ENCODE measurements around the gene ARPC2. TPM values are rescaled to one million over a fixed set of nuclear protein-coding genes. Genes with fewer than 3 reads are reported as not detected.
A peak's percentile ranks its signal among the peaks of the same experiment; 100 is the strongest.

Gene ARPC2
- total RNA-seq, 3 donors from 2014 or later (not counting 1 experiment from before 2014, with no cell fraction given), result 824 to 880 (median 830) TPM

GRCh38 chr2:218180467-218181114 lies 36.4 kb upstream of the ARPC2 start:
- ATAC-seq (no peak), DNase-seq (no peak)
- H3K4me3 ChIP-seq (ENCODE audit: low read length), result no peak overlapping the region
- H3K27ac ChIP-seq (ENCODE audit: low read length), result no peak overlapping the region
- peaks cover 5 to 15% of the 10 kb centered on the region in 2 donors for H3K4me1 Mint-ChIP-seq
- no peak overlapping the region for H3K27ac Mint-ChIP-seq
- H3K36me3 Mint-ChIP-seq, result no peaks in the 10 kb centered on the region
- peaks cover 1% of the 10 kb centered on the region for H3K4me1 ChIP-seq (ENCODE audit: control insufficient read depth, insufficient read depth, low read length)
- peaks cover 8 to 9% of the 10 kb centered on the region in 2 donors for H3K27me3 Mint-ChIP-seq (ENCODE audit: low read depth in 2 of 2)
- no peaks in the 10 kb centered on the region for H3K36me3 ChIP-seq (ENCODE audit: control insufficient read depth, insufficient read depth, low read length)
- intact Hi-C loops (cut with micrococcal nuclease), result no loop called here
- no peak for TF ChIP-seq CTCF (IDR thresholded peaks at IDR 0.05)
- H3K9me3 Mint-ChIP-seq, result no peaks in the 10 kb centered on the region
- H3K27me3 ChIP-seq (ENCODE audit: control insufficient read depth, insufficient read depth, low read length), result no peaks in the 10 kb centered on the region
- no peaks in the 10 kb centered on the region for H3K9me3 ChIP-seq (ENCODE audit: control insufficient read depth, insufficient read depth, low read length)
- WGBS (ENCODE audit: insufficient coverage), result 75% methylated on average over 9 of the region's 9 CpGs
- H3K4me3 Mint-ChIP-seq, result no peak overlapping the region

GRCh38 chr2:218184331-218184730 lies 32.7 kb upstream of the ARPC2 start:
- H3K27ac ChIP-seq (ENCODE audit: low read length), result no peak overlapping the region
- H3K4me1 ChIP-seq (ENCODE audit: control insufficient read depth, insufficient read depth, low read length), result peaks cover 12% of the 10 kb centered on the region
- no peak for ATAC-seq
- H3K36me3 ChIP-seq (ENCODE audit: control insufficient read depth, insufficient read depth, low read length), result no peaks in the 10 kb centered on the region
- 100% methylated on average over 1 of the region's 1 CpG for WGBS (ENCODE audit: insufficient coverage)
- Mint-ChIP-seq H3K27ac (no peak overlapping the region), H3K27me3 (ENCODE audit: low read depth in 2 of 2) (no peaks in the 10 kb centered on the region), H3K36me3 (no peaks in the 10 kb centered on the region), H3K9me3 (no peaks in the 10 kb centered on the region), H3K4me3 (no peak overlapping the region), H3K4me1 (peaks cover 16 to 31% of the 10 kb centered on the region in 2 donors)
- intact Hi-C loops (cut with micrococcal nuclease), result no loop called here
- TF ChIP-seq CTCF (IDR thresholded peaks at IDR 0.05), result no peak
- DNase-seq, result no peak
- H3K9me3 ChIP-seq (ENCODE audit: control insufficient read depth, insufficient read depth, low read length), result no peaks in the 10 kb centered on the region
- H3K4me3 ChIP-seq (ENCODE audit: low read length), result no peak overlapping the region
- H3K27me3 ChIP-seq (ENCODE audit: control insufficient read depth, insufficient read depth, low read length), result no peaks in the 10 kb centered on the region

GRCh38 chr2:218186355-218186766 lies 30.6 kb upstream of the ARPC2 start:
- ATAC-seq, result peak; percentile 89 to 98 (median 95)
- Histone ChIP-seq H3K27me3 (ENCODE audit: control insufficient read depth, insufficient read depth, low read length) (no peaks in the 10 kb centered on the region), H3K36me3 (ENCODE audit: control insufficient read depth, insufficient read depth, low read length) (no peaks in the 10 kb centered on the region), H3K4me3 (ENCODE audit: low read length) (no peak overlapping the region), H3K27ac (ENCODE audit: low read length) (no peak overlapping the region), H3K9me3 (ENCODE audit: control insufficient read depth, insufficient read depth, low read length) (no peaks in the 10 kb centered on the region), H3K4me1 (ENCODE audit: control insufficient read depth, insufficient read depth, low read length) (peaks cover 12% of the 10 kb centered on the region)
- no peaks in the 10 kb centered on the region for H3K36me3 Mint-ChIP-seq
- peaks cover 16 to 31% of the 10 kb centered on the region in 2 donors for H3K4me1 Mint-ChIP-seq
- H3K27ac Mint-ChIP-seq, result no peak overlapping the region
- peak; percentile 51 to 87 for DNase-seq
- H3K4me3 Mint-ChIP-seq, result no peak overlapping the region
- H3K27me3 Mint-ChIP-seq (ENCODE audit: low read depth in 2 of 2), result no peaks in the 10 kb centered on the region
- intact Hi-C loops (cut with micrococcal nuclease), result loop anchor here (1.0 kb wide), 2 partner anchors 43 to 71 kb away; no protein-coding TSS in a partner anchor
- peak; percentile 84 for TF ChIP-seq CTCF (IDR thresholded peaks at IDR 0.05)
- no peaks in the 10 kb centered on the region for H3K9me3 Mint-ChIP-seq
- WGBS (ENCODE audit: insufficient coverage), result 33% methylated on average over 8 of the region's 8 CpGs

GRCh38 chr2:218186876-218187275 lies 30.1 kb upstream of the ARPC2 start:
- no peaks in the 10 kb centered on the region for H3K36me3 Mint-ChIP-seq
- DNase-seq, result no peak
- Histone ChIP-seq H3K4me1 (ENCODE audit: control insufficient read depth, insufficient read depth, low read length) (peaks cover 12% of the 10 kb centered on the region), H3K9me3 (ENCODE audit: control insufficient read depth, insufficient read depth, low read length) (no peaks in the 10 kb centered on the region), H3K27ac (ENCODE audit: low read length) (no peak overlapping the region), H3K36me3 (ENCODE audit: control insufficient read depth, insufficient read depth, low read length) (no peaks in the 10 kb centered on the region), H3K4me3 (ENCODE audit: low read length) (no peak overlapping the region), H3K27me3 (ENCODE audit: control insufficient read depth, insufficient read depth, low read length) (no peaks in the 10 kb centered on the region)
- H3K27me3 Mint-ChIP-seq (ENCODE audit: low read depth in 2 of 2), result no peaks in the 10 kb centered on the region
- no peak for TF ChIP-seq CTCF (IDR thresholded peaks at IDR 0.05)
- no peak overlapping the region for H3K4me3 Mint-ChIP-seq
- H3K4me1 Mint-ChIP-seq, result peaks cover 16 to 31% of the 10 kb centered on the region in 2 donors
- no peak overlapping the region for H3K27ac Mint-ChIP-seq
- no peaks in the 10 kb centered on the region for H3K9me3 Mint-ChIP-seq
- intact Hi-C loops (cut with micrococcal nuclease), result loop anchor here (1.0 kb wide), 2 partner anchors 42 to 70 kb away; no protein-coding TSS in a partner anchor
- no peak for ATAC-seq
- WGBS (ENCODE audit: insufficient coverage), result 59% methylated on average over 1 of the region's 1 CpG
